ENCODE results near the gene ADAMTS19.

ADAMTS19 gene

DNA sequence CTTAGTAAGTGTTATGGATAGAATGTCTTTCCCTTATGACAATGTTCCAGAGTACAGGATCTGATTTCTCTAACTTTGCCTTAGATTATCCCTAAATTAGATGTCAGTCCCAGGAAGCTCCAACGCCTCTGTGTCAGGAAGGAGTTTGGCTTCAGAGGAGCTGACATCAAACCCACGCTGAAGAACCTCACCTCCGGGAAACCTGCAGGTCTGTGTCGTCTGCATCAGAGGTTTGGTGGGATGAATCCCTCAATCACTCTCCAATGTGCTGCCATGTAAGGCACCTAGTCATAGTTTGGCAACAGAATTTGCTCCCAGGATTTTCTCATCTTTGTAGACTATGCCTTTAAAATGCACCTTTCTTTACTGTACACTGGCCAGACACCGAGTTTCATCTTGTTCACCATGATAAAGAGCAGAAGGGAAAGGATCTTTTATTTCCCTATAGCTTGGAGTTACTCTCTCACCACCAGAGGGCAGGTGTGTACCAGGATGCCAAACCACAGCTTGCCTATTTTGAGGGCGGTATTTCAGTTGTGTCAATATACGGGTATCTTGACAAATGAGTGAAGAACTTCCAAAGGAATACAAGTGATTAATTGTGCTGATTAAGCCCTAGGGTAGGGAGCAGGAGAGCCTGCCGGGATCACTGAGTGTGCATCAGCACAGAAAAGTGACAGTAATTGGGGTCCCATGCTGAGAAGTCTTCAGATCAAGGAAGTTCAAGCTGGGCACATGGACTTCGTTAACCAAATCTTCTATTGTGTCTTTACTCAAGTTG, 311.1 kb downstream of the ADAMTS19 start:
- DNase-seq = peak; percentile 25

DNA sequence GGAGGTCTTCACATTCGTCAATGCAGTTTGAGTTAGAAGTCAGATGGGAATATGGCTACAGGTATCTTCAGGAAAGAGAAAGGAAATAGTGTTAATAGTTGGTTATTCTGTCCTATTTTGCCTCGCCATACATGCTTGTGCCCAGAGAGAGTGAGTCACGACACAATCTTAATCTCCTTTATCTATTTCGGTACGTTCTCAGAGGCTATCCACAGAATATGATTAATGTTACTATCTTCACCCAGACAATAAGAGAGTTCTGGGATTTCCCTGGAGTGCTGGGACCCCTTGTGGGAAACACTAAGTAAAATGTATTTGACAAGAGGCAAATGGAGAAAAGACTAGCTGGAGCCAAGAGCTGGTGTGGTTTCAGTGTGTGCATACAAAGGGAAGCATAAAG, 313.3 kb downstream of the ADAMTS19 start:
- no peak for DNase-seq

DNA sequence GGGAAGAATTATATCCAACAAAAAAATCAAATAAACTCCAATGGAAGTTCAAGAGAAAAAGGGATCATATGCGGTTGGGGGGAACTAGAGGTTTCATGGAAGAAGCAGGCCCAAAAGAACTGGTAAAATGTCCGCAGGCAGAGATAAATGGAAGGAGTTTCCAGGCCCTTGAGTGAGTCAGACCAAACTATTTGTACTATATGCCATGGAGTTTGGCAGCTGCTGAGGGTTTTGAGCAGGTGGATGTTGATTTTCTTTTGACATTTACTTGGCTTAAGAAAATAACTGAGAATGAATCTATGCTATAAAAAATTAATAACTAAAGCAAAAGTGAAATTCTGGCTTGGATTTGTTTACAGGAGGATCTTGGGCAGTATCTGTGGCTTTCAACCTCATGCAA, 321.5 kb downstream of the ADAMTS19 start:
- DNase-seq = no peak
